AG04450 (cell line): ENCODE results near the gene PRAMEF18. TPM values are rescaled to one million over a fixed set of nuclear protein-coding genes. Genes with fewer than 3 reads are reported as not detected.
"Not testable (repeated sequence)": the region's sequence is repeated elsewhere in the genome, so short reads cannot be mapped to it uniquely, and the experiment has no call there.

ENCODE experiments used
- CTCF ChIA-PET: fragments of 300-600, 350-600 bp; formaldehyde crosslinking; extraction: SDS; loops from one replicate; lab custom pipeline; 2022; ENCODE audit warnings: antibody characterized with exemption, inconsistent platforms; lab: Charles Lee
- POLR2A ChIA-PET: fragments of 350-600 bp; formaldehyde crosslinking; extraction: SDS; loops from one replicate; lab custom pipeline; 2021; ENCODE audit warnings: antibody characterized with exemption, inconsistent platforms; lab: Yijun Ruan, JAX
- DNase-seq: peaks from one replicate; pipeline ENCODE4 v3.0.0-alpha.2; 2011; ENCODE audit warnings: low read depth, low spot score
- H3K27ac ChIP-seq: one replicate; pipeline ENCODE4 v1.5.1; 2012; ENCODE audit warnings: low read depth, low read length, control low read depth
- H3K27me3 ChIP-seq: one replicate; pipeline ENCODE4 v1.6.0; 2012; ENCODE audit warnings: low read length; ENCODE audit not compliant: control insufficient read depth, insufficient read depth
- H3K4me3 ChIP-seq: 2 replicates; pipeline ENCODE4 v1.5.1; 2011; ENCODE audit warnings: mild to moderate bottlenecking, low read depth, low read length, control low read depth
- H3K9me3 ChIP-seq: 2 replicates; pipeline ENCODE4 v1.5.1; 2012; ENCODE audit warnings: low read length; ENCODE audit not compliant: control insufficient read depth, insufficient read depth
- polyA minus RNA-seq: library from RNA; depleted of rRNA, polyadenylated mRNA; stranded (reverse); fragments of >200 nt; gene quantifications from 2 replicates; pipeline ENCODE4 v1.2.3, GENCODE V29; 2011; rRNA and poly(A)+ RNA removed
- polyA plus RNA-seq: library from polyadenylated mRNA; depleted of rRNA; stranded (reverse); fragments of >200 nt; gene quantifications from 2 replicates; pipeline ENCODE4 v1.2.3, GENCODE V29; 2011; rRNA removed

PRAMEF18 gene
- polyA plus RNA-seq = not detected in 2 replicates
- not detected in 2 replicates for polyA minus RNA-seq

- H3K27ac ChIP-seq, H3K27me3 ChIP-seq, POLR2A ChIA-PET, DNase-seq, CTCF ChIA-PET, H3K4me3 ChIP-seq: not testable (repeated sequence)
- peaks cover 46% of the 10 kb centered on the region for H3K9me3 ChIP-seq
Observed at GRCh38 chr1:13225675-13226204, at the start of gene PRAMEF18. Gene PRAMEF18 (minus strand): TSS chr1:13226154. CDS start chr1:13226106, 48 bp downstream.

GRCh38 chr1:13265124-13265523 lies 39.2 kb upstream of the PRAMEF18 start:
- H3K9me3 ChIP-seq, H3K27me3 ChIP-seq, H3K4me3 ChIP-seq, H3K27ac ChIP-seq, DNase-seq, POLR2A ChIA-PET, CTCF ChIA-PET: not testable (repeated sequence)

- H3K27ac ChIP-seq, H3K4me3 ChIP-seq, H3K27me3 ChIP-seq, CTCF ChIA-PET, H3K9me3 ChIP-seq, POLR2A ChIA-PET, DNase-seq: not testable (repeated sequence)
Observed at GRCh38 chr1:13253898-13254297, 27.9 kb upstream of the PRAMEF18 start, which contains the start of gene PRAMEF5. Gene PRAMEF5 (plus strand): TSS chr1:13254198. CDS start chr1:13259269, 5,071 bp downstream.

GRCh38 chr1:13247122-13247521 lies 21.2 kb upstream of the PRAMEF18 start:
- H3K4me3 ChIP-seq, CTCF ChIA-PET, POLR2A ChIA-PET, DNase-seq, H3K27ac ChIP-seq, H3K27me3 ChIP-seq: not testable (repeated sequence)
- peaks cover 34% of the 10 kb centered on the region for H3K9me3 ChIP-seq

- peaks cover 40% of the 10 kb centered on the region for H3K9me3 ChIP-seq
- DNase-seq, H3K27ac ChIP-seq, CTCF ChIA-PET, POLR2A ChIA-PET, H3K4me3 ChIP-seq, H3K27me3 ChIP-seq: not testable (repeated sequence)
Observed at GRCh38 chr1:13246554-13246871, 20.6 kb upstream of the PRAMEF18 start.

GRCh38 chr1:13245841-13246553 lies 20.0 kb upstream of the PRAMEF18 start:
- H3K27ac ChIP-seq, H3K27me3 ChIP-seq, DNase-seq, H3K4me3 ChIP-seq, CTCF ChIA-PET, POLR2A ChIA-PET: not testable (repeated sequence)
- H3K9me3 ChIP-seq = peaks cover 41% of the 10 kb centered on the region

GRCh38 chr1:13243536-13244263 lies 17.7 kb upstream of the PRAMEF18 start:
- H3K27me3 ChIP-seq, H3K4me3 ChIP-seq, H3K27ac ChIP-seq, POLR2A ChIA-PET, DNase-seq, CTCF ChIA-PET: not testable (repeated sequence)
- peaks cover 50% of the 10 kb centered on the region for H3K9me3 ChIP-seq

GRCh38 chr1:13239633-13240032 lies 13.7 kb upstream of the PRAMEF18 start:
- H3K4me3 ChIP-seq, CTCF ChIA-PET, POLR2A ChIA-PET, H3K27ac ChIP-seq, DNase-seq, H3K27me3 ChIP-seq: not testable (repeated sequence)
- peaks cover 48% of the 10 kb centered on the region for H3K9me3 ChIP-seq

- H3K27ac ChIP-seq, POLR2A ChIA-PET, CTCF ChIA-PET: not testable (repeated sequence)
Observed at GRCh38 chr1:13237572-13237971, 11.6 kb upstream of the PRAMEF18 start.

GRCh38 chr1:13234057-13234456 lies 8.1 kb upstream of the PRAMEF18 start:
- DNase-seq, POLR2A ChIA-PET, H3K27me3 ChIP-seq, H3K27ac ChIP-seq, CTCF ChIA-PET, H3K4me3 ChIP-seq: not testable (repeated sequence)
- peaks cover 64% of the 10 kb centered on the region for H3K9me3 ChIP-seq

More at GRCh38 chr1:13237572-13237971, 11.6 kb upstream of the PRAMEF18 start:
- not testable (repeated sequence) for H3K4me3 ChIP-seq, DNase-seq, H3K27me3 ChIP-seq
- peaks cover 56% of the 10 kb centered on the region for H3K9me3 ChIP-seq

- H3K4me3 ChIP-seq, DNase-seq, H3K27ac ChIP-seq, CTCF ChIA-PET, POLR2A ChIA-PET, H3K27me3 ChIP-seq: not testable (repeated sequence)
- H3K9me3 ChIP-seq = peaks cover 69% of the 10 kb centered on the region
Observed at GRCh38 chr1:13232056-13232455, 6.1 kb upstream of the PRAMEF18 start.
